GM19238 (cell line): ENCODE results near the gene MYLK.
"Not testable (repeated sequence)": the region's sequence is repeated elsewhere in the genome, so short reads cannot be mapped to it uniquely, and the experiment has no call there.

Source experiments
- DNase-seq: peaks from one replicate; pipeline ENCODE4 v3.0.0; 2011; ENCODE audit warnings: low spot score; ENCODE audit not compliant: insufficient read length

The MYLK gene

GRCh38 chr3:123750659-123751420 lies 133.3 kb downstream of the MYLK start:
- no peak for DNase-seq

- no peak for DNase-seq
Measured at GRCh38 chr3:123750209-123750608, 133.9 kb downstream of the MYLK start.

GRCh38 chr3:123749711-123750110 lies 134.4 kb downstream of the MYLK start:
- no peak for DNase-seq

GRCh38 chr3:123745184-123745855 lies 138.8 kb downstream of the MYLK start:
- DNase-seq, result no peak

GRCh38 chr3:123744064-123744463 lies 140.1 kb downstream of the MYLK start:
- DNase-seq, result no peak

- no peak for DNase-seq
Measured at GRCh38 chr3:123743121-123743520, 141.0 kb downstream of the MYLK start.

GRCh38 chr3:123741041-123741511 lies 143.1 kb downstream of the MYLK start:
- no peak for DNase-seq

- no peak for DNase-seq
Measured at GRCh38 chr3:123740391-123740822, 143.7 kb downstream of the MYLK start.

GRCh38 chr3:123739754-123740153 lies 144.4 kb downstream of the MYLK start:
- DNase-seq, result no peak

GRCh38 chr3:123739106-123739505 lies 145.0 kb downstream of the MYLK start:
- DNase-seq, result no peak

- not testable (repeated sequence) for DNase-seq
Measured at GRCh38 chr3:123738522-123738921, 145.6 kb downstream of the MYLK start.

GRCh38 chr3:123737168-123737567 lies 147.0 kb downstream of the MYLK start:
- no peak for DNase-seq

GRCh38 chr3:123735456-123735855 lies 148.7 kb downstream of the MYLK start:
- no peak for DNase-seq

- DNase-seq, result no peak
Measured at GRCh38 chr3:123734527-123734902, 149.6 kb downstream of the MYLK start.

- no peak for DNase-seq
Measured at GRCh38 chr3:123733805-123734526, 150.2 kb downstream of the MYLK start.

GRCh38 chr3:123733341-123733740 lies 150.8 kb downstream of the MYLK start:
- no peak for DNase-seq

GRCh38 chr3:123732447-123732846 lies 151.7 kb downstream of the MYLK start:
- no peak for DNase-seq

- no peak for DNase-seq
Measured at GRCh38 chr3:123730829-123731228, 153.3 kb downstream of the MYLK start.

GRCh38 chr3:123728991-123729390 lies 155.1 kb downstream of the MYLK start:
- no peak for DNase-seq

GRCh38 chr3:123728014-123728413 lies 156.1 kb downstream of the MYLK start:
- DNase-seq, result no peak

- no peak for DNase-seq
Measured at GRCh38 chr3:123725652-123726400, 158.3 kb downstream of the MYLK start.
